Testis (tissue), 3 donors: Measurements from ENCODE around the gene PPIG. TPM values are rescaled to one million over a fixed set of nuclear protein-coding genes. Genes with fewer than 3 reads are reported as not detected.

Experiments
- DNase-seq: peaks from one replicate; pipeline ENCODE4 v3.0.0-alpha.2; 2019
- H3K27ac ChIP-seq, 2 donors: fragments of 200-600 bp; sonication (generic); one replicate each; pipeline ENCODE4 v1.5.1; 2019
- H3K27me3 ChIP-seq: fragments of 200-600 bp; sonication (generic); one replicate; pipeline ENCODE4 v1.5.1; 2019
- H3K36me3 ChIP-seq: fragments of 200-600 bp; sonication (generic); one replicate; pipeline ENCODE4 v1.5.1; 2017; ENCODE audit warnings: low read depth; ENCODE audit errors: missing control alignments
- H3K4me1 ChIP-seq: fragments of 200-600 bp; sonication (generic); one replicate; pipeline ENCODE4 v1.5.1; 2019
- H3K4me3 ChIP-seq, 2 donors: fragments of 200-600 bp; sonication (generic); one replicate each; pipeline ENCODE4 v1.5.1; 2017 to 2019
- H3K9me3 ChIP-seq: fragments of 200-600 bp; sonication (generic); one replicate; pipeline ENCODE4 v1.5.1; 2017
- POLR2A ChIP-seq: fragments of 450-650 bp; IDR thresholded peaks from one replicate; pipeline ENCODE4 v1.6.1; 2017; ENCODE audit warnings: antibody characterized with exemption, mild to moderate bottlenecking, moderate library complexity
- WGBS, 2 donors: methylation state at CpG; one replicate each; pipeline ENCODE4 v1.1.5; 2018; 5-methylcytosine and 5-hydroxymethylcytosine counted together
- intact Hi-C: fragments of 100-400 bp; cut with DNase I; formaldehyde crosslinking; loops from one replicate; pipeline ENCODE4 v1.15.1; 2023; ENCODE audit warnings: low total_unique reads
- polyA plus RNA-seq: library from polyadenylated mRNA; stranded (reverse); fragments of 350-450 nt; fragmentation: Illumina TruSeq; extraction: RNeasy Lipid Tissue Mini Kit (QIAGEN cat#74804); gene quantifications from one replicate; pipeline ENCODE4 v1.2.3, GENCODE V29; 2014; ENCODE audit warnings: low read depth, low replicate concordance; ENCODE audit not compliant: insufficient read depth
- total RNA-seq, 2 donors: library from RNA; depleted of rRNA; stranded (reverse); fragments of >200 nt; gene quantifications; one replicate each; pipeline ENCODE4 v1.2.3, GENCODE V29; 2016
- TF ChIP-seq, protein P1 (sequence below), 3 experiments: fragments of 450-650 bp in 2 of 3; fragments of 200-600 bp in 1 of 3; sonication (generic) in 1 of 3; IDR thresholded peaks; one replicate each; pipeline ENCODE4 v1.5.1; 2016 to 2019; ENCODE audit warnings: antibody characterized with exemption in 3 of 3, mild to moderate bottlenecking in 2 of 3, moderate library complexity in 1 of 3

The PPIG gene
- total and polyA plus RNA-seq, 3 donors from 2014 or later: 6.9 to 48.0 (median 40.8) TPM

DNA sequence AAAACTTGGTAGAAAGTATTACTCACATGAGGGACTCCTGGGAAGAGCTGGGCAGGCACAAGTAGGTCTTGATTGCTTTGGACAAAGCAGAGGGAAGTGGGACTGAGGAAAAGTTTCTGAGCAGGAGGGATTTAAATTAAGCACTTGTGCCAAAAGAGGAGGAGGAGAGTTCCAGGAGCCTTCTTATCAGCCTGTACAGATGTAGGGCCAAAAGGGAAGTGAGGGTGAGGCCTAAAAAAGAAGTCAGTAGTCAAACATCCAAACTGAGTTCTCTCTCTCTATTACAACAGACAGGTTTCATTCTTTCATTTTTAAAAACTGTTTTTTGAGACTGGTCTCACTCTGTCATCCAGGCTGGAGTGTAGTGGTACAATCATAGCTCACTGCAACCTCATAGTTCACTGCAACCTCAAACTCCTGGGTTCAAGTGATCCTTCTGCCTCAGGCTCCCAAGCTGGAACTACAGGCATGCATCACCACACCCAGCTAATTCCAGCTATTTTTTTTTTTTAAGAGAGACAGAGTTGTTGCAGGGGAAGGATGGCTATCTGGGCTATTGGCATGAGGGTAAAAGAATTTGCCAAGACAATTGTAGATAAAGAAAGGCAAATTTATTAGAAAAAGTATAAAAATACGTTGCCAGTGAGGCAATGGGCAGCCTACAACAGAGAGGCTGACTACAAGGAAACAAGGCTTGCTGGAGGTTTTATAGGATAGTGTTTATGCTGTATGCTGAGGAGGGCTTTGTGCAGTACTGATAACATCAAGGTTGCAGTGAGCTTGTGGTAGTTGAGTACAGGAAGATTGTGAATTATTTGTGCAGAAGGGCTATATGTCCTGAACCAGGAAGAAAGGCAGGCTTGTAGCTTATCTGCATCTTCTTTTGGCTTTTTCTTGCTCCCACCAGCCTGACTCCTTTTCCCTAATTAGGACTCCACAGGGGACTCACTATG lies 81.1 kb downstream of the PPIG start:
- no peak for DNase-seq
- Histone ChIP-seq H3K4me3 (no peak overlapping the region), H3K36me3 (no peaks in the 10 kb centered on the region), H3K9me3 (no peaks in the 10 kb centered on the region), H3K27ac (no peak overlapping the region), H3K27me3 (no peaks in the 10 kb centered on the region), H3K4me1 (no peaks in the 10 kb centered on the region)
- TF ChIP-seq, protein P1, sequence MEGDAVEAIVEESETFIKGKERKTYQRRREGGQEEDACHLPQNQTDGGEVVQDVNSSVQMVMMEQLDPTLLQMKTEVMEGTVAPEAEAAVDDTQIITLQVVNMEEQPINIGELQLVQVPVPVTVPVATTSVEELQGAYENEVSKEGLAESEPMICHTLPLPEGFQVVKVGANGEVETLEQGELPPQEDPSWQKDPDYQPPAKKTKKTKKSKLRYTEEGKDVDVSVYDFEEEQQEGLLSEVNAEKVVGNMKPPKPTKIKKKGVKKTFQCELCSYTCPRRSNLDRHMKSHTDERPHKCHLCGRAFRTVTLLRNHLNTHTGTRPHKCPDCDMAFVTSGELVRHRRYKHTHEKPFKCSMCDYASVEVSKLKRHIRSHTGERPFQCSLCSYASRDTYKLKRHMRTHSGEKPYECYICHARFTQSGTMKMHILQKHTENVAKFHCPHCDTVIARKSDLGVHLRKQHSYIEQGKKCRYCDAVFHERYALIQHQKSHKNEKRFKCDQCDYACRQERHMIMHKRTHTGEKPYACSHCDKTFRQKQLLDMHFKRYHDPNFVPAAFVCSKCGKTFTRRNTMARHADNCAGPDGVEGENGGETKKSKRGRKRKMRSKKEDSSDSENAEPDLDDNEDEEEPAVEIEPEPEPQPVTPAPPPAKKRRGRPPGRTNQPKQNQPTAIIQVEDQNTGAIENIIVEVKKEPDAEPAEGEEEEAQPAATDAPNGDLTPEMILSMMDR (IDR thresholded peaks at IDR 0.05): no peak
- no peak for TF ChIP-seq POLR2A
- 66 to 68% methylated on average over 1 of the region's 1 CpG for WGBS, 2 donors
- intact Hi-C loops: no loop called here

DNA sequence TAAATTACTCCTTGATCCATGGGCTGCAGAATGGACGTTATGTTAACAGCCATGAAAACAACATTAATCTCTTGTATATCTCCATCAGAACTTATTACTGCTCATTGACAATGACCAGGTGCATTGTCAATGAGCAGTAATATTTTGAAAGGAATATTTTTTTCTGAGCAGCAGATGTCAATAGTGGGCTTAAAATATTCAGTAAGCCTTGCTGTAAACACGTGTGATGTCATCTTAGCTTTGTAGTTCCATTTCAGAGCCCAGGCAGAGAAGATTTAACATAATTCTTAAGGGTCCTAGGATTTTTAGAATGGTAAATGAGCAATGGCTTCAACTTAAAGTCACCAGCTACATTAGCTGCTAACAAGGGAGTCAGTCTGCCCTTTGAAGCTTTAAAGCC lies 83.4 kb downstream of the PPIG start:
- WGBS, 2 donors: 27 to 34% methylated on average over 2 of the region's 2 CpGs
- Histone ChIP-seq H3K9me3 (no peaks in the 10 kb centered on the region), H3K4me1 (no peaks in the 10 kb centered on the region), H3K4me3 (no peak overlapping the region), H3K27me3 (no peaks in the 10 kb centered on the region), H3K36me3 (no peaks in the 10 kb centered on the region), H3K27ac (no peak overlapping the region)
- intact Hi-C loops: no loop called here
- TF ChIP-seq, protein P1 (IDR thresholded peaks at IDR 0.05): no peak
- no peak for TF ChIP-seq POLR2A
- no peak for DNase-seq

DNA sequence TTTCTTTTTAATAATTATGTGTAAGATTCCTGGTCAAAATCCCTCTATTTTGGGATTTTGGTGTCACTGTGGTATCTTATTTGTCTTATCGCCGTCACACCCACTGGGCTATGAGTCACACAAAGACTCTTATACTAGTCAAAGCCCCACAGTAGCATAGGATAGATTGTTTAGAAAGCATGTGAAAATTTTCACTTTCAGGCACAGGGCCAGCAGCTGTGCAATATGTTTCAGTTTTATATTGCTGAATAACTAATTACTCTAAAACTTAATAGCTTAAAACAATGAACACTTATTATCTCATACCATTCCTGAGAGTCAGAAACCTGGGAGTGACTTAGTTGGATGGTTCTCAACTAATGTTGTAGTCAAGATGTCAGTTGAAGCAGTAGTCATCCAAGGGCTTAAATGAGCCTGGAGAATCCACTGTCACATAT lies 86.1 kb downstream of the PPIG start:
- TF ChIP-seq POLR2A: no peak
- TF ChIP-seq, protein P1 (IDR thresholded peaks at IDR 0.05): no peak
- intact Hi-C loops: no loop called here
- Histone ChIP-seq H3K27ac (no peak overlapping the region), H3K36me3 (no peaks in the 10 kb centered on the region), H3K9me3 (no peaks in the 10 kb centered on the region), H3K4me3 (no peak overlapping the region), H3K4me1 (no peaks in the 10 kb centered on the region), H3K27me3 (no peaks in the 10 kb centered on the region)
- no peak for DNase-seq
- 78 to 86% methylated on average over 2 of the region's 2 CpGs for WGBS, 2 donors

DNA sequence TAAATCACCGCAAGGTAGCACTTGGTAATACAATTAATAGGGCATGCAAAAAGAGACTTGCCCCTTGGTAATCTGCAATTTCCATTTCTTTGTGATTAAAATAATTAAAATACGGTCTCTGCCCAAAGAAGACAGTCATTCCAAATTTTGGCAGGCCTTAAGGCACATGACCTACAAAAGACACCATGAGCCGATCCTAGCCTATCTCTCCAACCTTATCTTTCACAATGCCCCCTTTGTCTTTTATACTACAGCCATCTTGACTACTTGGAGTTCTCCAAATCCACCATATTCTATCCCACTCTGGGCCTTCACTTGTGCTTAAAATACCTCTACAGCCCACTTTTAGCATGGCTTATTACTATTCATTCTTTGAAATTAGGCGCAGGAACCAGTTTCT lies 86.8 kb downstream of the PPIG start:
- Histone ChIP-seq H3K27ac (no peak overlapping the region), H3K4me1 (no peaks in the 10 kb centered on the region), H3K27me3 (no peaks in the 10 kb centered on the region), H3K36me3 (no peaks in the 10 kb centered on the region), H3K4me3 (no peak overlapping the region), H3K9me3 (no peaks in the 10 kb centered on the region)
- WGBS, 2 donors: 81 to 91% methylated on average over 4 of the region's 4 CpGs
- no peak for DNase-seq
- intact Hi-C loops: no loop called here
- no peak for TF ChIP-seq POLR2A
- TF ChIP-seq, protein P1 (IDR thresholded peaks at IDR 0.05): no peak
